Activated CD4-positive, alpha-beta T cell treated with anti-CD3 and anti-CD28 coated beads for 36 hours (primary cell): ENCODE data around the gene POU6F2. TPM values are rescaled to one million over a fixed set of nuclear protein-coding genes. Genes with fewer than 3 reads are reported as not detected.

Source experiments
- ATAC-seq: fragments of 200-7000 bp; cut with Tn5 transposase; one replicate; pipeline ENCODE4 v1.10.0; 2021; ENCODE audit warnings: mild to moderate bottlenecking, moderate library complexity
- CTCF ChIA-PET: fragments of 350-600 bp; sonication (Branson Sonifier 250); formaldehyde crosslinking; loops from one replicate; lab custom pipeline; 2021; ENCODE audit warnings: antibody characterized with exemption; lab: Charles Lee
- POLR2A ChIA-PET: fragments of 350-600 bp; sonication (Branson Sonifier 250); formaldehyde crosslinking; loops from one replicate; lab custom pipeline; 2021; ENCODE audit warnings: antibody characterized with exemption, inconsistent platforms; lab: Charles Lee
- DNase-seq: peaks from one replicate; pipeline ENCODE4 v3.0.0-alpha.2; 2020
- H3K27ac Mint-ChIP-seq: one replicate; pipeline ENCODE4 v1.8.0; 2021; ENCODE audit warnings: mixed read lengths
- H3K27me3 Mint-ChIP-seq: one replicate; pipeline ENCODE4 v1.8.0; 2021; ENCODE audit warnings: mixed read lengths
- H3K36me3 Mint-ChIP-seq: one replicate; pipeline ENCODE4 v1.8.0; 2021; ENCODE audit warnings: low read depth, mixed read lengths
- H3K4me1 Mint-ChIP-seq: one replicate; pipeline ENCODE4 v1.8.0; 2021; ENCODE audit warnings: mixed read lengths
- H3K4me3 Mint-ChIP-seq: one replicate; pipeline ENCODE4 v1.8.0; 2021; ENCODE audit warnings: mild to moderate bottlenecking, moderate library complexity, mixed read lengths
- H3K9me3 Mint-ChIP-seq: one replicate; pipeline ENCODE4 v1.8.0; 2021; ENCODE audit warnings: low read depth, mixed read lengths
- intact Hi-C, 2 experiments: fragments of 100-400 bp; cut with DNase I in 1 of 2; cut with micrococcal nuclease in 1 of 2; formaldehyde crosslinking; loops; one replicate each; pipeline versions ENCODE4 v1.14.2 to v1.15.1; 2022 to 2024; cut with DNase I, micrococcal nuclease
- total RNA-seq, 2 experiments: library from RNA; stranded (reverse); gene quantifications; one replicate each; pipeline ENCODE4 v1.2.3, GENCODE V29; 2021

Gene POU6F2
- total RNA-seq, 2 experiments from 2014 or later = not detected

DNA sequence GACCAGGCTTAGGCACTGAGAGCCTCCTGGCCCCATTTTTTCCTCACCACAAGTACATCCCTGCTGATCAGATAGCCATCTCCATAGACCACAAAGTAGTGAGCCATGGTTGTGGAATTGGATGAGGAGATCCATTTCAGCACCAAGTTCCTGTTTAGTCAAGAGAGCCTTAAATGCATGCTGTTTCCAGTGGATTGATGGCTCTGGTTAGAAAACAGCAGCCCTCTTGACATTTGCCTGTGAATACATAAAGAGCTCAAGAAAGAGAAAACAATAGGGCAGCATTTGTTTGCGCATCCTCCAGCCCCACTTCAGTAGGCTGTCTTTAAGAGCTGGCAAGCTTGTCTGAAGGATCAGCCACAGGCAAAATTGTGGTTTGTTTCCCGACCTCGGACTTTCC lies 251.2 kb downstream of the POU6F2 start:
- H3K4me3 Mint-ChIP-seq = no peak overlapping the region
- DNase-seq (no peak), ATAC-seq (no peak)
- intact Hi-C loops = no loop called here
- no peaks in the 10 kb centered on the region for H3K4me1 Mint-ChIP-seq
- H3K27me3 Mint-ChIP-seq = peaks cover 4% of the 10 kb centered on the region
- no peaks in the 10 kb centered on the region for H3K36me3 Mint-ChIP-seq
- CTCF ChIA-PET = no interaction called here
- POLR2A ChIA-PET = no interaction called here
- no peaks in the 10 kb centered on the region for H3K9me3 Mint-ChIP-seq
- H3K27ac Mint-ChIP-seq = no peak overlapping the region

GRCh38 chr7:39233851-39234529 lies 256.3 kb downstream of the POU6F2 start:
- no peaks in the 10 kb centered on the region for H3K36me3 Mint-ChIP-seq

DNA sequence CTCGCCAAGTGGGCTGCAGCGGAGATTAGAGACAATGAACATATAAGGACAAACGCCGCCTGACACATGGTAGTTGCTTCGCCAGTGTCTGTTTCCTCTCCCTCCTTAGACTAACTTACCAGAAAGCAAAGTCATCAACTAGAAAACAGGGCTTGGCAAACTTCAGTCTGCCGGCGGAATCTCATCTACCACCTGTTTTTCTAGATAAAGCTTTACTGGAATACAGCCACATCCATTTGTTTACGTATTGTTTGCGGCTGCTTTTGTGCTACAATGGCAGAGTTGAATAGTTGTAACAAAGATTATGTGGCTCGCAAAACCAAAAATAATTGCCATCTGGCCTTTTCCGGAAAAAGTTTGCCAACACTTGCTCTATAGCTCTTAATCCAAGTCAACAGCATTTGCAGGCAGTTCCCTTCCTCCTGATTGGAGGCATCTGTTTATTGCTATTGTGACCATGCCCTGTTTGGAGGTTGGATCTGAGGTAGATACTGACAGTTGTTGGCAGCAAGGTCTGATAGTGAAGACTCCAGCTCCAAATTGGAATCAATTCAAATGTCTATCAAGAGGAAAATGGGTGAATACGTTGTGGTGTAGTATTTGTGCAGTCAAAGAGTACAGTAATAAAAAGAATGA lies 260.6 kb downstream of the POU6F2 start:
- ChIA-PET POLR2A (no interaction called here), CTCF (no interaction called here)
- Mint-ChIP-seq H3K4me1 (no peaks in the 10 kb centered on the region), H3K36me3 (no peaks in the 10 kb centered on the region), H3K4me3 (no peak overlapping the region), H3K27me3 (no peaks in the 10 kb centered on the region), H3K9me3 (peaks cover 3% of the 10 kb centered on the region), H3K27ac (no peak overlapping the region)
- no peak for ATAC-seq
- intact Hi-C loops = no loop called here
- no peak for DNase-seq

More at GRCh38 chr7:39233851-39234529, 256.3 kb downstream of the POU6F2 start:
- H3K27ac Mint-ChIP-seq = no peak overlapping the region
- intact Hi-C loops = no loop called here
- no peak overlapping the region for H3K4me3 Mint-ChIP-seq
- DNase-seq = no peak
- CTCF ChIA-PET = no interaction called here
- POLR2A ChIA-PET = no interaction called here
- no peaks in the 10 kb centered on the region for H3K9me3 Mint-ChIP-seq
- no peak for ATAC-seq
- peaks cover 3% of the 10 kb centered on the region for H3K27me3 Mint-ChIP-seq
- no peaks in the 10 kb centered on the region for H3K4me1 Mint-ChIP-seq

GRCh38 chr7:39240864-39241263 lies 263.2 kb downstream of the POU6F2 start:
- H3K27me3 Mint-ChIP-seq = no peaks in the 10 kb centered on the region
- ChIA-PET POLR2A (no interaction called here), CTCF (no interaction called here)
- DNase-seq (no peak), ATAC-seq (no peak)
- no peak overlapping the region for H3K27ac Mint-ChIP-seq
- peaks cover 3% of the 10 kb centered on the region for H3K9me3 Mint-ChIP-seq
- no peaks in the 10 kb centered on the region for H3K36me3 Mint-ChIP-seq
- H3K4me3 Mint-ChIP-seq = no peak overlapping the region
- intact Hi-C loops = no loop called here
- H3K4me1 Mint-ChIP-seq = no peaks in the 10 kb centered on the region

- H3K27me3 Mint-ChIP-seq = peaks cover under 1% of the 10 kb centered on the region
- ChIA-PET CTCF (no interaction called here), POLR2A (no interaction called here)
- ATAC-seq (no peak), DNase-seq (no peak)
- intact Hi-C loops = no loop called here
- H3K9me3 Mint-ChIP-seq = no peaks in the 10 kb centered on the region
- H3K36me3 Mint-ChIP-seq = no peaks in the 10 kb centered on the region
- no peak overlapping the region for H3K4me3 Mint-ChIP-seq
- H3K27ac Mint-ChIP-seq = no peak overlapping the region
- H3K4me1 Mint-ChIP-seq = no peaks in the 10 kb centered on the region
Measured at GRCh38 chr7:39247576-39247975, 269.9 kb downstream of the POU6F2 start.

GRCh38 chr7:39248041-39248691 lies 270.5 kb downstream of the POU6F2 start:
- POLR2A ChIA-PET = no interaction called here
- DNase-seq = no peak
- Mint-ChIP-seq H3K27me3 (peaks cover 3% of the 10 kb centered on the region), H3K9me3 (no peaks in the 10 kb centered on the region), H3K27ac (no peak overlapping the region), H3K4me1 (no peaks in the 10 kb centered on the region), H3K36me3 (no peaks in the 10 kb centered on the region), H3K4me3 (no peak overlapping the region)
- intact Hi-C loops = no loop called here
- ATAC-seq = no peak
- CTCF ChIA-PET = interaction anchor here (0.7 kb wide), 1 partner anchor 118 kb away, joined by 3 read pairs; no protein-coding TSS in a partner anchor

DNA sequence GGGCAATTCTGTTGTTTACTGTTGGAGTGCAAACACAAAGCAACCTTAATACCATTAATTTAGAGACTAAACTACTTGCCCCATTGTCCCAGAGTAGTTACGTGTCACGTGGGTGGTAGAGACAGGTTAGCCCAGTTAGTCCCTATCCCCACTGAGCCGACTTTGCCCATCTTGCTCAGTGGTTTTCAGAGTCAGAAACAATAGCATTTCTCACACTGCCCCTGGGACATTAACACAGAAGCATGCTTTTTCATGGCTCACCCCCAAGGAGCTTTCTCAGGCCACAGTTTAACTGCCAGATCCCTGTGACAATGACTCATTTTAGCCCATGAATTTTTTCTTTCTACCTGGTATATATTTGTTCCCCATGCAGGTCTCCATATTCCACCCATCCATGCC lies 271.0 kb downstream of the POU6F2 start:
- ATAC-seq (no peak), DNase-seq (no peak)
- H3K4me3 Mint-ChIP-seq = no peak overlapping the region
- no peaks in the 10 kb centered on the region for H3K9me3 Mint-ChIP-seq
- ChIA-PET POLR2A (no interaction called here), CTCF (interaction anchor here (0.8 kb wide), 1 partner anchor 16 kb away, joined by 3 read pairs; no protein-coding TSS in a partner anchor)
- no peaks in the 10 kb centered on the region for H3K36me3 Mint-ChIP-seq
- H3K4me1 Mint-ChIP-seq = no peaks in the 10 kb centered on the region
- H3K27ac Mint-ChIP-seq = no peak overlapping the region
- intact Hi-C loops = no loop called here
- peaks cover 3% of the 10 kb centered on the region for H3K27me3 Mint-ChIP-seq

- ChIA-PET POLR2A (no interaction called here), CTCF (interaction anchor here (0.8 kb wide), 1 partner anchor 15 kb away, joined by 3 read pairs; no protein-coding TSS in a partner anchor)
- ATAC-seq (no peak), DNase-seq (no peak)
- Mint-ChIP-seq H3K27me3 (peaks cover 3% of the 10 kb centered on the region), H3K36me3 (no peaks in the 10 kb centered on the region), H3K27ac (no peak overlapping the region), H3K9me3 (no peaks in the 10 kb centered on the region), H3K4me1 (no peaks in the 10 kb centered on the region), H3K4me3 (no peak overlapping the region)
- intact Hi-C loops = no loop called here
Measured at GRCh38 chr7:39249635-39250152, 272.0 kb downstream of the POU6F2 start.

- DNase-seq (no peak), ATAC-seq (no peak)
- intact Hi-C loops = no loop called here
- H3K36me3 Mint-ChIP-seq = no peaks in the 10 kb centered on the region
- no peaks in the 10 kb centered on the region for H3K4me1 Mint-ChIP-seq
- ChIA-PET CTCF (no interaction called here), POLR2A (no interaction called here)
- peaks cover 3% of the 10 kb centered on the region for H3K27me3 Mint-ChIP-seq
- no peak overlapping the region for H3K4me3 Mint-ChIP-seq
- H3K27ac Mint-ChIP-seq = no peak overlapping the region
- no peaks in the 10 kb centered on the region for H3K9me3 Mint-ChIP-seq
Measured at GRCh38 chr7:39252916-39253315, 275.2 kb downstream of the POU6F2 start.

GRCh38 chr7:39259391-39260003 lies 281.8 kb downstream of the POU6F2 start:
- Mint-ChIP-seq H3K9me3 (no peaks in the 10 kb centered on the region), H3K36me3 (no peaks in the 10 kb centered on the region), H3K27me3 (peaks cover 1% of the 10 kb centered on the region), H3K4me1 (no peaks in the 10 kb centered on the region), H3K4me3 (no peak overlapping the region), H3K27ac (no peak overlapping the region)
- ChIA-PET CTCF (no interaction called here), POLR2A (no interaction called here)
- intact Hi-C loops = no loop called here
- ATAC-seq (no peak), DNase-seq (no peak)

DNA sequence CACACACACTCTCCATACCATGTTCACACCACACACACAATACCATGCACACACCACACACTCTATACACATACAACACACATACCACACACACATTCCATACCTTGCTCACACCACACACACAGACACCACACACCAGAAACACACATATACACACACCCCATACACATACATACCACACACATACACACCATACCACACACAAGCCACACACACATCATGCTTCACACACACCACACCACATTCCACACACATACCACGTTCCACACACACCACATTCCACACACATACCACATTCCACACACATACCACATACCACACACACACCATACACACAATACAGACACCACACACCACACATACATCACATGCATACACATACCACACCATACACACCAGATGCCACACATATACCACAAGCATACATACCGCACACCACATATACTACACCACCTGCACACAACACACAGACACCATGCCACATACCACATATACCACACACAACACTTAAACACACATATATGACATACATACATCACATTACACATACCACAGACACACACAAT lies 282.7 kb downstream of the POU6F2 start:
- CTCF ChIA-PET = no interaction called here
- H3K27ac Mint-ChIP-seq = no peak overlapping the region
- no peak overlapping the region for H3K4me3 Mint-ChIP-seq
- H3K27me3 Mint-ChIP-seq = peaks cover 1% of the 10 kb centered on the region
- H3K36me3 Mint-ChIP-seq = no peaks in the 10 kb centered on the region
- H3K9me3 Mint-ChIP-seq = no peaks in the 10 kb centered on the region
- DNase-seq = no peak
- no peak for ATAC-seq
- POLR2A ChIA-PET = no interaction called here
- no peaks in the 10 kb centered on the region for H3K4me1 Mint-ChIP-seq
- intact Hi-C loops = no loop called here
